ENCODE measurements around the gene OR8K3.

GRCh38 chr11:56345739-56346138, 30.8 kb downstream of the OR8K3 start, which contains the start of gene OR8K1:
- TF ChIP-seq CTCF (IDR thresholded peaks at IDR 0.05; ENCODE audit: low read depth, low read length), result no peak
- TF ChIP-seq EZH2phosphoT487 (IDR thresholded peaks at IDR 0.05; ENCODE audit: low read depth), result no peak

Measured in OCI-LY3 (cell line).